GM18511 (cell line): ENCODE measurements around the gene TMCC3.
A peak's percentile ranks its signal among the peaks of the same experiment; 100 is the strongest.
"Not testable (repeated sequence)": the region's sequence is repeated elsewhere in the genome, so short reads cannot be mapped to it uniquely, and the experiment has no call there.

ENCODE experiments used
- ATAC-seq: cut with Tn5 transposase; IDR thresholded peaks from one replicate; pipeline ENCODE4 v1.9.1; 2021; ENCODE audit warnings: mild to moderate bottlenecking, moderate library complexity; ENCODE audit not compliant: unreplicated experiment

Gene TMCC3

DNA sequence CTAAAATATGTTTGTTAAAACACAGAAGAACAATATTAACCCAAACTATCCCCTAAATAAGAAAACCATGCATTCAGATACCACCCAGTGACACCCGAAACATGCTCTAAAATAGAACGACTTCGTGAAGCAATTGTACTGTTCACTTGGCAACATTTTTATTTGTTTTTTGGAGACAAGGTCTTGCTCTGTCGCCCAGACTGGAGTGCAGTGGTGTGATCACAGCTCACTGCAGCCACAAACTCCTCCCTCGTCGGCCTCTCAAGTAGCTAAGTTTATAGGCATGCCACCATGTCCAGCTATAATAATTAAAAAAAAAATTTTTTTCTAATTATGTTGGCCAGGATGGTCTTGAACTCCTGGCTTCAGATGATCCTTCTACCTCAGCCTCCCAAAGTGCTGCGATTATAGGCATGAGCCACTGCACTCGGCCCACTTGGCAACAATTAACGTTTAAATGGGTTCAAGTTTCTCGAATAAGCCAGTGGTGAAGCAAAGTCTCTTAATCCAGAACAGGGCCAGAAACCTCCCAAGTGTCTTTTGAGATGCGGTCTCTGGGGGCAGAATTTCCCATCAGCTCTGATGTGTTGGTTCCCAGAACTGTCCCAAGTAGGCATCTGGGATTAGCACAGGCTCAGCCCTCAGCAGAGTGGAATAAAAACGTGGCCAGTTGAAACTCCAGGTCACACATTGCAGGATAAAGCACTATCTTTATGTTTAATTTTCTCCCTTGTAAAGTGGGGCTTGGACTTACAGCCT lies 74.5 kb downstream of the TMCC3 start:
- no peak for ATAC-seq

DNA sequence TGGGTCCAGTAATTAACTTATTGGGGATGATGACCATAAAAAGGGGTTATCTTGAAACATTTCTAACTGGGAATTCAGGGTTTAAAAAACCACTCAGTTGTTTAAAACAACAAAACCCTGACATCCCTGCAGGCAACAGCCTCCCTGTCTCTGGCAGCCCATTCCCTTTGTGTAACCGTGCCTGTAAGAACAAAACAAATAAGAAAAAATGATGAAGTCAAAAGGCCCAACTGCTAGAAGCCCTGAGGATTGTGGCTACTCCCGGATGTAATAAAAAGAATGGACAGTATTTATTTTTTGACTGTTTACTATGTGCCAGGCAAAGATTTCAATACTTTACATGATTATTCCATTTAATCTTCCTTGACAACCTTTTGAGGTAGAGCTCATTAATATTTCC lies 75.3 kb downstream of the TMCC3 start:
- no peak for ATAC-seq

DNA sequence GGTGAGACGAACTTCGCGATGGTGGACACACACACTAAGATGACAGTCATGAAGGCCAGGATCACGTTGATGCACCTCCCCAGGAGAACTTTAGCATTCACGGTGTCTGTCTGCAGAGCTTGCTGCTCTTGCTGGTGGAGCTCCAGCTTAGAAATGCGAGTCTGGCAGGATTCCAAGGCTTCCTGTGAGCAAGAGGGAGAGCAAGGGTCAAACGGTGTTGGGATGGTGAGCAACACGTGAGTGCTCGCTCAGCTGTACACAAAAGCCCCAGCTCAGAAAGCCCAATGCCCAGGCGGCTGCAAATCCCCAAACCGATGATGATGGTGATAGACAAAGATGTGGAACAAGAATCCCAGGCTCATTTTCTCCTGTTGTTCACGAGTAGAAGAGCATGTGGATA lies 78.8 kb downstream of the TMCC3 start:
- no peak for ATAC-seq

DNA sequence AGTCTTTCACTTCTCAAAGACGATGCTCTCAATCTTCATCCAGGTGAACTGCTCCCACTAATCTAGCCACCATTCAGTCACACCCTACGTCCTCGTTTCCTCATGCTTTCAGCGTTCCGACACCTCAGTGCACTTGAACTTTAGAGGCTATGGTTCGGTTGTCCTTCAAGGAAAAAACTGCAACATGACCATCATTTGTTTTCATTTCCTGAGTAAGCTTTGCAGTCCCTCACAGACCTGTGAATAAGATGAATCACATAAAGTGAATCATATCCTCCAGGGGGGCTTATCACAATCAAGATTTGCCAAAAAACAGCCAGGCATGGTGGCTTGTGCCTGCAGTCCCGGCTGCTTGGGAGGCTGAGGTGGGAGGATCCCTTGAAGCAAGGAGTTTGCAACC lies 80.2 kb downstream of the TMCC3 start:
- no peak for ATAC-seq

DNA sequence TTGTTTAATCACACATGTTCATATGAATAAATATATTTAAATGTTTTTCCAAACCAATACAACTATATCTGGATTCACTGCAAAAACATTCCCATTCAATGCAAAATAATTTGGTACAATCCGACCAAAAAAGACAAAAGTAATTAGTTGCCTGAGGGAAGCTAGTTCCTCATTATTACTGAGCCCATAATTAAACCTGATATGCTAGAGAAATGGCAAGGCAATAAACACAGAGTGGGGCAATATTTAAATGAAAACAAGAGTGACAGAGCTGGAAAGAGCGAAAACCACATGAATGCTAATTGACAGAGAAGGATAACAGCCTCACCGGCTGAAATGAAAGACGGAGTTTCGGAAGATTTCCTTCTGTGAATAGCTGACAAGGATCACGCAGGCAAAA lies 82.6 kb downstream of the TMCC3 start:
- ATAC-seq = no peak

DNA sequence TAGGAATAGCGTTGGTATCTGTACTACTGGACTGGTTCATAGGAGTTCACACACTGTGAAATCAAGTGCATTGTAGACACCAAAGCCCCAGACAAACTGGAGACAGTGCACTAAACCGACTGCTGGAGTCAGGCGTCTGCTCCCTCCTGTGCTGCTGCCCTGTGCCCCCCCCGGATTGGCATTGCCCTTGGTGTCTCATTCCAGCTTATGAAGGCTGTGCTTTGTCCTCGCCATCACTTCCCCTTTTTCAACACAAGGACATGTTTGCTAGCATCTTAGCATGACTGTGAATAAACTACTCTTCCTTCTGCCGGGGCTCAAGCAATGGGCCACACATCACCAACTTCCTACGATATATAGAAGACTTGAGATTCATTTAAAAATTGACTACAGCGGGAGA lies 84.0 kb downstream of the TMCC3 start:
- no peak for ATAC-seq

DNA sequence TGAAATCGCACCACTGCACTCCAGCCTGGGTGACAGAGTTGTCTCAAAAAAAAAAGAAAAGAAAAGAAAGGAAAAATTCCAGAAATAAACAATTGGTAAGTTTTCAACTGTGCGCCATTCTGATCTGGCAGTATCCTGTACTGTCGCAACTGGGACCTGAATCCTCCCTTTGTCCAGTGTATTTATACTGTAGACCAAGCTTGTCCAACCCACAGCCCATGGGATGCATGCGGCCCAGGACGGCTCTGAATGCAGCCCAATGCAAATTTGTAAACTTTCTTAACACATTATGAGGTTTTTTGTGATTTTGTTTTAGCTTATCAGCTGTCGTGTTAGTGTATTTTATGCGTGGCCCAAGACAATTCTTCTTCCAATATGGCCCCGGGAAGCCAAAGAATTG lies 84.7 kb downstream of the TMCC3 start:
- no peak for ATAC-seq

DNA sequence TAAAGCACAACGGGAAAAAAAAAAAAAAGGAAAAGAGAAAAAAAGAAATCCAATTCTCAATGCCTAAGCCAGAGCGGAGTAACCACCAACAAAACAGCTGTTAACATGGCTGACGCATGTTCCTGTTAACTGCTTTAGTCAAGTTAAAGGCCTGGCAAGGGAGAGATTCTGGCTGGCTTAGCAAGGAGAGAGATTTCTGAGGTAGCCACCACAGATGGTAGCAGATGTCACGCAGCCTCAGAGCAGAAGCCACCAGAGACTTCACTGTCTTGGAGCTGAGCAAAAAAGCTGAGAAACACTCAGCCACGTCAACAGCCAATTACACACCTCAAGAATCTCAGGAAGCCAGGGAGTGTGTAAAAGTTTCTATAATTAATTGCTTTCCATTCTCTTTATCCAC lies 87.1 kb downstream of the TMCC3 start:
- ATAC-seq = no peak

DNA sequence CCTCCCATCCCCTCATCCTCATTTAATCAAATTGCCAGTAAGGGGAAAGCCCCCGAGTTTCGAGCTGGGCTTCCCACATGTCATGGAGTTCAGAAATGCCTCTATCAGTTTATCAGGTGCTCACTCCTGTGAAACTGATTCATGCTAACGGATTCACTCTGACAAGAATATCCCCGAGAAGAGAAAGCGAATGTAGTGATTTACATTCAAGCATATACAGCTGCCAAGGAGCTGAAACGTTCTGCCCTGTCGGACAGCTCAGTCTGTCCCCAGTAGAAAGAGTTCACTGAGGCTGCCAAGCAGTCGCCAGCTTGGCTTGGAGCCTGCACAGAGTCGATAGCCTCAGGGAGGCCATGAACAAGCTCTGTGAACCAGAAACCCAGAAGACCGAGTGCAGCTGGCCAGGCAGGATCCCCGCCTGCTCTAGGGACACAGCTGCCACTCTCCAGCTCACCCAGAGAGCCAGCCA lies 88.4 kb downstream of the TMCC3 start:
- ATAC-seq = peak; percentile 81

DNA sequence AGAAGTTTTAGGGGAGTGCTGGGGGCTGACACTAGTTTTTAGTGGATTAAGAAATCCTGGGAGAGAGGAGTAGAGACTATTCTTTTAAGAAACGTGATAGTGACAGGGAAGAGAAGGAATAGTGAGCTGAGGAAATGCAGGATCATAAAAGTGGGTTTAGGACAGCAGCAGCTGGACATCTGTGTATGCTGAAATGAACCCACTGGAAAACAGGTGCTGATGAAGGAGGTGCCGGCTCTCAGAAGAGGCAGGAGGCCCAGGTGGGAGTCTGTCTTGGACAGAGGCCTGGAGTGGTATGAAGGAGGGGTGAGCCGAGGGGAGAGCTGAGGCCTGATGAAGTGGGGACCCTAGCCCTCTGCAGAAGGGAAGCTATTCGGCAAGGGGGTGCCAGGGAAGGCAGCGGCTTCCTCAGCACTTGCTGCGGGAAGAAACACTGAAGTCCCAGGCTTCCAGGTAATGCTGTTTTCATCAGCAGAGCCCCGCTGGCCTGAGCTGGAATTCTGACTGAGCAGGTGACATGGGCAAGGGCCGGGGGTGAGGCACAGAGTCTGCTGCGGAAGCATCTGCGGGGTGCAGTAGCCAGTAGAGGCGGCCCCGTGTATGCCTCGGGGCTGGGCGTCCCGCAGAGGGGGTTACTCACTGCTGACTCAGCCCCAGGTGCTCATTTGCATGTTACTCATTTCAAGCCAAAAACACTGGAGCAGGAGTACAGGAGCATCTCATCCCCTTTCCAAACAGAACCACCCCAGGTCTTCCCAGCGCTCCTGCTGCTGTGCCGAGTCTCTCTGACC lies 89.7 kb downstream of the TMCC3 start:
- peak; percentile 69 for ATAC-seq

DNA sequence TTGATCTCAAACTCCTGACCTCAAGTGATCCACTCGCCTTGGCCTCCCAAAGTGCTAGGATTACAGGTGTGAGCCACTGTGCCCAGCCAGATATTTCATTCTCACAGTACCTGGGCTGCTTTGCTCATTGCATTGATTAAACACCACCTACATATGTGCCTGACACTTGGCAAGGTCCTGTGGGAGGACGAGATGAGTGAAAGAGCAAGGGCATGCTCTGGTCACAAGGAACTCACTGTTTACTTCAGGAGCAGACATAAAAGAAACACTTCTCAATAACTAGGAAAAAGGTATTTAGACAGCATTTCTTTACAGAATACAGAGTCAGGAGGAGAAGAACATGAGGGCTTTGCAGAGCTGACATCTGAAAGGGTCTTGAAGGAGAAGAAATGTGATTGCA lies 91.7 kb downstream of the TMCC3 start:
- no peak for ATAC-seq

DNA sequence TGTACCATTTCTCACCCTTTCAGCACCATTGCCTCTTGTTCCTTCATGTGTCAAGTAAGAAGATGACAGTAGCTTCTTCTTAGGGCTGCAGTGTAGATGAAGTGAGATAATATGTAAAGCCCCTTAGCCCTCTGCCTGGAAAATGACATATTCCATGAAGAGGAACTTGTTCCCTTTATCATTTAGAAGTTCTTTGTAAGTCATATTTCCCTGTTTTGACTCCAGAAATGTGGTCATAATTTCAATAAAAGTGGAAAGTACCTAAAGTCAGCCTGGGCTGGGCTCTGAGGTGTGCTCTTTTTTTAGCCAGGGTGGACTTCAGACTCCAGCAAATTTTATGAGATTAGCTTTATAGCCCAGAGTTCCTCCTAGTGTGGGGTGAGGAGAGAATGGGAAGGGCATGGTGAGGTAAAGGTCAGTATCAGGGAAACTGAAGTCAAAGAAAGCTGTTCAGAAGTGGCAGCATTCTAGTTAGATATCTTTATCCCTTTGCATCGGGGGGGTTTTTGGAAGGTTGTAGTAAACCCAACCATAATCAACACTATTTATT lies 92.5 kb downstream of the TMCC3 start:
- no peak for ATAC-seq

DNA sequence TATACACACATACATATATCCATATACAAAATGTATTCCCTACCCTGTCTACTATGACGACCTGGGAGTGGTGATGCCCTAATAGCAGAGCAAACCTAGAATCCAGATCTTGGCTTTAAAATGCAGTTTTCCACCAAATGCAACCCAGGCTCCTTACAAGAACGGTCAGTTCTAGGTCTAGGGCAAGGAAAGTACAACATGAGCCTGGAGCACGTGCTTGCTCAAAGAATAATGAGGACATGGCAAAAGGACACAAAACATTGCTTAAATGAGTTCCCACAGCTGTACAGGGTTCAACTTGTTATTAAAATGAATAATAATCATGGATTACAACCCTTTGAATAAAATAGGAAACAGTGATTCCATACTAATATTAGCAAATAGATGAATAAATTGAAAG lies 94.7 kb downstream of the TMCC3 start:
- ATAC-seq = no peak

DNA sequence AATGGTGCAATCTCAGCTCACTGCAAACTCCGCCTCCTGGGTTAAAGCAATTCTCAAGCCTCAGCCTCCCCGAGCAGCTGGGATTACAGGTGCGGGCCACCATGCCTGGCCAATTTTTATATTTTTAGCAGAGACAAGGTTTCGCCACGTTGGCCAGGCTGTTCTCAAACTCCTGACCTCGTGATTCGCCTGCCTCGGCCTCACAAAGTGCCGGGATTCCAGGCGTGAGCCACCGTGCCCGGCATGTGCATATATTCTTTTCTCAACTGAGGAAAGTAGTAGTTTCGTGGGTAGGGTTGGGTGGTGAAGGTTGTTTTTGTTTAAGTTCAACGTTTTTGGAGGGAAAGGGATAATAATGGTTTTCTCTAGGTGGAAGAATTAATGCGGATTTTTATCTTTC lies 96.5 kb downstream of the TMCC3 start:
- ATAC-seq = no peak

DNA sequence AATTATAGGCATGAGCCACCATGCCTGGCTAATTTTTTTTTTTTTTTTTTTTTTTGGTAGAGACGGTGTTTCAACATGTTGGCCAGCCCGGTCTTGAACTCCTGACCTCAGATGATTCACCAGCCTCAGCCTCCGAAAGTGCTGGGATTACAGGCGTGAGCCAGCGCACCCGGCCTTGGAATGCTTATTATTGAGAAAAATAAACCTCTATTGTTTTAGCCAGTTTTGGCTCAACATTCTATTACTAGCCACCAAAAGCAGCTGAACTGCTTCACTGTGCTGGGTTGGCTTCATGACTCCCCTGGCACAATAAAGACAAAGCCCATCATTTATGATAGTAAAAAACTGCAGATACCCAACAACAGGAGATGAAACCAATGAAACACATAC lies 97.2 kb downstream of the TMCC3 start:
- no peak for ATAC-seq

DNA sequence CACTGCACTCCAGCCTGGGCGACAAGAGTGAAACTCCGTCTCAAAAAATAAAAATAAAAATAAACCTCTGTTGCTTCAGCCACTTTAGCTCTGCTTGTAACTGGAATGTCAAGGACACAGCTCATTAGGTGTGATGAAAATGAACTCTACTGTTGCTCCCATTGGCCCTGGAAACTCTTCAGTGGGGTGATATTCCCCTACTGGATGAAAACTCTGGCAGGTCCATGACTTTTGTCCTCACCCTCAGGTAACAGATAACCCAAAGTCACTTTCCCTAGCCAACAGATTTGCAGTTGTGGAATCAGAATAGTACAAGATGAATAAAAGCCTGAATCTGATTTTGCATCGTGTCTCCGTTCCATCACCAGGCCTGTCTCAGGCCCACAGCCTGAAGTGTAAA lies 98.5 kb downstream of the TMCC3 start:
- ATAC-seq = no peak

DNA sequence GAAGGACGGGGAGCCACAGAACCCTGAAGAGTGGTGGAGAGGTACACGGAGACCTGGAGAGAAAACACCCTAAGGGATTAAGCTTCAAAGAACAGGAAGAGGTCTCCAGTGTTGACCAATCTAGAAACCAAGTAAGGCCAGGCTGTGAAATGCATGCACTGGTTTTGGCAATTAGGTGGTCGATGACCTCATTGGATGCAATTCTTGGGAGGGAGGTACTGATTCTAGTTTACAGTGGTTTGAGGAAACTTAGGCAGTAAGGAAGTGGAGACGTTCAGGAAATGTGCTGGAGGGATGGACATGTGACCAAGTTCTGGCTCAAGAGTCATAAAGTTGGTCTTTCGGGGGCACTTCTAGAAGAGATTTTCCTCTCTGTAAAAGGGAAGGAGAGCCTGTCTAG lies 99.4 kb downstream of the TMCC3 start:
- ATAC-seq = no peak

DNA sequence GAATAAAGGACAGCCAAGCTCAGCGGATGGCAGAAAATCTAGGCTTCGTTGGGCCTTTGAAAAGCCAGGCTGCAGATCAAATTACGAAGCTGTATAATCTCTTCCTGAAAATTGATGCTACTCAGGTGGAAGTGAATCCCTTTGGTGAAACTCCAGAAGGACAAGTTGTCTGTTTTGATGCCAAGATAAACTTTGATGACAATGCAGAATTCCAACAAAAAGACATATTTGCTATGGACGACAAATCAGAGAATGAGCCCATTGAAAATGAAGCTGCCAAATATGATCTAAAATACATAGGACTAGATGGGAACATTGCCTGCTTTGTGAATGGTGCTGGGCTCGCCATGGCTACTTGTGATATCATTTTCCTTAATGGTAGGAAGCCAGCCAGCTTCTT lies 101.5 kb downstream of the TMCC3 start:
- ATAC-seq = not testable (repeated sequence)

DNA sequence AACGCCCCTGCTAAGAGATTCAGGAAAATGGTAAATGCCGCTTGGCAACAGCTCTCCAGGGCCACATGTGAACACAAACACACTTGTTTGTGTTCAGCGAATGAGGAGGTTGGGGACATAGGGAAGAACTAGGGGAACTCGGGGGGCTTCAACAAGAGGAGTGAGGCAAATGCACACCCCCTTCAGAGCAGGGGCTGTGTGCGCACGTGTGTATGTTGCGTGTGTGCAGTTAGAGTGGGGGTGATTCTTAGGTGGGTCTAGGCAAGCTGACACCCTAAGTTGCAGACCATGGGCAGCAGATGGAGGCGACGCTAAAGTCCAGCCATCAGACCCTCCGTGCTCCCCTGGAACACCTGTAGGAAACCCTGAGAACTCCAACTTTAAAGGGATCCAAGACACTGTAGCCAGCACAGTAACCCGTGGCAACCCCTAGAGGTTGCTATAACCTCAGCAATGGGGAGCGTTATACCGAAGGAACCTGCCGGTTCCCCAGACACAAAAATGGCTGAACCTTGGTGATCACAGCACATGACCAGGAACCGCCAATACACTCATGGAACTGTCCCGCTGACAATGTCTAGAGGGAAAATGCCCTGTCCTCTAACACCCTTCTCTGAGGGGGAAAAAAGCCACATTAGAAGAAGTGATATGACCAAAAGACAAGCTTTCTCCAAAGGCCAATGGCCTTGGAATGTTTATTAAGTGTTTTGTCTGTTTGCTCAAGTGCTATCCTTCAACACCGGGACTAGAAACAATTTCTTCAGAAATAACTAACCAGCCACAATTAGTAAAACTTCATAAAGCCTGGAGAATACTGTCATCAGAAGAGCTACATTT lies 104.2 kb downstream of the TMCC3 start:
- no peak for ATAC-seq

DNA sequence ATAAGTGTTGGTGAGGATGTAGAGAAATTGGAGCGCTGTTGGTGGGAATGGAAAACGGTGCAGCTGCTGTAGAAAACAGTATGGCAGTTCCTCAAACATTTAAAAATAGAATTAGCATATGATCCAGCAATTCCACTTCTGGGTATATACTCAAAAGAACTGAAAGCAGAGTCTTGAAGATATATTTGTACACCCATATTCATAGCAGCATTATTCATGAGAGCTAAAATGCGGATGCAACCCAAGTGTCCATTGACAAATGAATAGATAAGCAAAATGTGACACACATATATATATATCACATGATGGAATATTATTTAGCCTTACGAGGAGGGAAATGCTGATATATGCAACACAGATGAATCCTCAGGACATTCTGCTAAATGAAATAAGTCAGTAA lies 106.0 kb downstream of the TMCC3 start:
- no peak for ATAC-seq

DNA sequence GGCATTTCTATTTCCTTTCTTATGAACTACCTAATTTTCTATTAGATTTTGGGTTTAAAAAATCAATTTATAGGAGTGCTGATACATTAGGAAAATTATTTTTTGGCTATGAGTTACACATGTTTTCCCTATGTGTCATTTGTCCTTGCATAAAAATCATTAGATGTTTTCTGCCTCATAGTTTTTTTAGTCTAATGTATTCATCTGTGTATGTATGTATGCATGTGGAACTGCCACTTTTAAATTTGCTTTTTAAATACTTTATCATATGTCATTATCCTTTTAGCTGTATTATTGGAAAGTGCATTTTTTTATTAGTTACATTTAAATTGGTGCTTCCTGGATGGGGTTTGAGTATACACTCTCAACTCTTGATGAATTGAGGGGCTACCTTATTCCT lies 112.0 kb downstream of the TMCC3 start:
- ATAC-seq = no peak
